DOHH2 (cell line): Measurements from ENCODE around the gene CCDC85B.

ENCODE experiments used
- H3F3A ChIP-seq: fragments of 200-600 bp; sonication (generic), shearing (Covaris generic); 2 replicates; pipeline ENCODE4 v1.6.0; 2016; ENCODE audit warnings: antibody characterized with exemption, mild to moderate bottlenecking; ENCODE audit not compliant: control insufficient read depth, insufficient read depth
- H3K27ac ChIP-seq: fragments of 200-600 bp; sonication (generic); 2 replicates; pipeline ENCODE4 v1.5.1; 2014; ENCODE audit warnings: low read depth, mild to moderate bottlenecking, low read length, moderate library complexity
- H3K27me3 ChIP-seq: fragments of 200-600 bp; sonication (generic); 2 replicates; pipeline ENCODE4 v1.6.1; 2014; ENCODE audit warnings: mild to moderate bottlenecking, low read length, mixed read lengths; ENCODE audit not compliant: control insufficient read depth
- H3K36me3 ChIP-seq: fragments of 200-600 bp; sonication (generic); 2 replicates; pipeline ENCODE4 v1.6.1; 2014; ENCODE audit warnings: mild to moderate bottlenecking, low read length, moderate library complexity, mixed read lengths; ENCODE audit not compliant: control insufficient read depth
- H3K4me1 ChIP-seq: fragments of 200-600 bp; sonication (generic); 2 replicates; pipeline ENCODE4 v1.6.1; 2014; ENCODE audit warnings: mild to moderate bottlenecking, low read length, mixed read lengths; ENCODE audit not compliant: control insufficient read depth
- H3K4me2 ChIP-seq: fragments of 200-600 bp; sonication (generic); 2 replicates; pipeline ENCODE4 v1.6.0; 2014; ENCODE audit warnings: mild to moderate bottlenecking, low read length, moderate library complexity
- H3K4me3 ChIP-seq: fragments of 200-600 bp; sonication (generic); 2 replicates; pipeline ENCODE4 v1.5.1; 2014; ENCODE audit warnings: mild to moderate bottlenecking, low read length, mixed read lengths
- H3K79me2 ChIP-seq: fragments of 200-600 bp; sonication (generic); 2 replicates; pipeline ENCODE4 v1.6.1; 2014; ENCODE audit warnings: mild to moderate bottlenecking, low read length, mixed read lengths; ENCODE audit not compliant: control insufficient read depth
- H3K9me2 ChIP-seq: fragments of 200-600 bp; sonication (generic); replicated peaks from 2 replicates; pipeline ENCODE4 v1.6.1; 2014; ENCODE audit warnings: mild to moderate bottlenecking, low read length, mixed read lengths; ENCODE audit not compliant: control insufficient read depth
- H3K9me3 ChIP-seq: fragments of 200-600 bp; sonication (generic); 2 replicates; pipeline ENCODE4 v1.6.1; 2014; ENCODE audit warnings: antibody characterized with exemption, low read length, mixed read lengths; ENCODE audit not compliant: control insufficient read depth, insufficient read depth
- H4K20me1 ChIP-seq: fragments of 200-600 bp; sonication (generic); 2 replicates; pipeline ENCODE4 v1.6.0; 2014; ENCODE audit warnings: low read depth, mild to moderate bottlenecking, antibody characterized with exemption, low read length, moderate library complexity; ENCODE audit not compliant: control insufficient read depth, insufficient read depth
- EZH2phosphoT487 ChIP-seq: fragments of 200-600 bp; sonication (generic); IDR thresholded peaks from 2 replicates; pipeline ENCODE4 v1.6.1; 2017; ENCODE audit warnings: borderline replicate concordance, mild to moderate bottlenecking, antibody characterized with exemption, low read length, moderate library complexity, mixed read lengths
- TF ChIP-seq, protein P1 (sequence below): fragments of 200-600 bp; sonication (generic); IDR thresholded peaks from one replicate; pipeline ENCODE4 v1.5.1; 2014; ENCODE audit warnings: antibody characterized with exemption, mild to moderate bottlenecking, low read depth, low read length; ENCODE audit not compliant: poor library complexity, severe bottlenecking

Gene CCDC85B

DNA sequence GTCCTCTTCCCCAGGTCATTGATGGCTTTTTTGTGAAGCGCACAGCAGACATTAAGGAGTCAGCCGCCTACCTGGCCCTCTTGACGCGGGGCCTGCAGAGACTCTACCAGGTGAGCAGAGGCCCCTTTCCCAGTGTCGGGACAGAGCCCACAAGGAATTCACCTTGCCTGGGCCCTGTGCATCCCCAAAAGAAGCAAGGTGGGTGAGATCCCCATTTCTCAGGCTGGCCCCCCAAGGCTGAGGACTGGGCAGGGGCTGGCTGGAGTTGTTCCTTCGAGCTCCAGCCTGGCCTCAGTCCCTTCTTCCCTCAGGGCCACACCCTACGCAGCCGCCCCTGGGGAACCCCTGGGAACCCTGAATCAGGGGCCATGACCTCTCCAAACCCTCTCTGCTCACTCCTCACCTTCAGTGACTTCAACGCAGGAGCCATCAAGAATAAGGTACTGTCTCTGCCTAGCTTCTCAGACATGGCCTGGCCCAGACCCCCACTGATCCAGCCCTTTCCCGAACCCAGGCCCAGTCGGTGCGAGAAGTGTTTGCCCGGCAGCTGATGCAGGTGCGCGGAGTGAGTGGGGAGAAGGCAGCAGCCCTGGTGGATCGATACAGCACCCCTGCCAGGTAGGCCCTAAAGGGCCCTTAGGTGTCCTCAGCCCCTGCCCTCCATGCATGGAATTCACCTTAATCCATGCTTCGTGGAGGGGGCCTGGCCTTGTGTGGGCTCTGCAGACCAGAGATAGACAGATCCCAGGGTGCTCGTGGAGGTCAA, 25.6 kb upstream of the CCDC85B start:
- Histone ChIP-seq H3K4me3 (no peak overlapping the region), H3K27me3 (no peaks in the 10 kb centered on the region; the same call in 1 of the 2 replicates), H3K9me2 (no peaks in the 10 kb centered on the region), H4K20me1 (no peaks in the 10 kb centered on the region; the same call in 1 of the 2 replicates), H3F3A (peaks cover 12% of the 10 kb centered on the region; the same call in 1 of the 2 replicates), H3K9me3 (no peaks in the 10 kb centered on the region), H3K4me2 (no peak overlapping the region), H3K27ac (no peak overlapping the region), H3K36me3 (peaks cover 63% of the 10 kb centered on the region), H3K4me1 (peaks cover 19% of the 10 kb centered on the region), H3K79me2 (peaks cover 22% of the 10 kb centered on the region)
- TF ChIP-seq EZH2phosphoT487 = no peak
- TF ChIP-seq, protein P1, sequence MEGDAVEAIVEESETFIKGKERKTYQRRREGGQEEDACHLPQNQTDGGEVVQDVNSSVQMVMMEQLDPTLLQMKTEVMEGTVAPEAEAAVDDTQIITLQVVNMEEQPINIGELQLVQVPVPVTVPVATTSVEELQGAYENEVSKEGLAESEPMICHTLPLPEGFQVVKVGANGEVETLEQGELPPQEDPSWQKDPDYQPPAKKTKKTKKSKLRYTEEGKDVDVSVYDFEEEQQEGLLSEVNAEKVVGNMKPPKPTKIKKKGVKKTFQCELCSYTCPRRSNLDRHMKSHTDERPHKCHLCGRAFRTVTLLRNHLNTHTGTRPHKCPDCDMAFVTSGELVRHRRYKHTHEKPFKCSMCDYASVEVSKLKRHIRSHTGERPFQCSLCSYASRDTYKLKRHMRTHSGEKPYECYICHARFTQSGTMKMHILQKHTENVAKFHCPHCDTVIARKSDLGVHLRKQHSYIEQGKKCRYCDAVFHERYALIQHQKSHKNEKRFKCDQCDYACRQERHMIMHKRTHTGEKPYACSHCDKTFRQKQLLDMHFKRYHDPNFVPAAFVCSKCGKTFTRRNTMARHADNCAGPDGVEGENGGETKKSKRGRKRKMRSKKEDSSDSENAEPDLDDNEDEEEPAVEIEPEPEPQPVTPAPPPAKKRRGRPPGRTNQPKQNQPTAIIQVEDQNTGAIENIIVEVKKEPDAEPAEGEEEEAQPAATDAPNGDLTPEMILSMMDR = no peak

DNA sequence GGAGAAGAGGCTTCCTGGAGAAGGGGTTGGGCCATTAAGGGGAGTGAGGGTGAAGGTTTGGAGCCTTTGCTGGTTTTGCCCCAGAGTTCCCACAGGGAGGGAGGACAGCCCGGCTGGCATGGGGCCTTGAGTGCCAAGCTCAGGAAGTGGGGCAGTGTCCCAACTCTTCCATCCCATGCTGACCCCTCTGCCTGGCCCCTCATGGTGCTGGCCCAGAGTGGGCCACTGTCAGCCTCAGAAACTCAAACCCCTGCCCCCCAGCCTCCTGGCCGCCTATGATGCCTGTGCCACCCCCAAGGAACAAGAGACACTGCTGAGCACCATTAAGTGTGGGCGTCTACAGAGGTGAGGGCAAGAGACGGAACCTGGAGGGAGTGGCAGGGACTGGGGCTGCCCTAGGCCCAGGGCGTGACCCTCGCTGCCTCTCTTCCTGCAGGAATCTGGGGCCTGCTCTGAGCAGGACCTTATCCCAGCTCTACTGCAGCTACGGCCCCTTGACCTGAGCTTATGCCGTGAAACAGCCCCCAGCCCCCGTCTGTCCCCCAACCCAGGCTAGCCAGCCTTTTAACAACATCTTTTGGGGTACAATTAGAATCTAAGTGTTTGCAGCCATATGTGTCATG, 24.8 kb upstream of the CCDC85B start:
- no peak overlapping the region for H3K4me3 ChIP-seq
- no peak overlapping the region for H3K27ac ChIP-seq
- H3F3A ChIP-seq = peaks cover 12% of the 10 kb centered on the region; the same call in 1 of the 2 replicates
- H3K27me3 ChIP-seq = no peaks in the 10 kb centered on the region; the same call in 1 of the 2 replicates
- no peaks in the 10 kb centered on the region; the same call in 1 of the 2 replicates for H4K20me1 ChIP-seq
- H3K9me3 ChIP-seq = no peaks in the 10 kb centered on the region
- TF ChIP-seq EZH2phosphoT487 = no peak
- TF ChIP-seq, protein P1 = no peak
- H3K4me1 ChIP-seq = peaks cover 22% of the 10 kb centered on the region
- H3K36me3 ChIP-seq = peaks cover 63% of the 10 kb centered on the region
- H3K79me2 ChIP-seq = peaks cover 22% of the 10 kb centered on the region
- H3K4me2 ChIP-seq = no peak overlapping the region
- H3K9me2 ChIP-seq = no peaks in the 10 kb centered on the region

DNA sequence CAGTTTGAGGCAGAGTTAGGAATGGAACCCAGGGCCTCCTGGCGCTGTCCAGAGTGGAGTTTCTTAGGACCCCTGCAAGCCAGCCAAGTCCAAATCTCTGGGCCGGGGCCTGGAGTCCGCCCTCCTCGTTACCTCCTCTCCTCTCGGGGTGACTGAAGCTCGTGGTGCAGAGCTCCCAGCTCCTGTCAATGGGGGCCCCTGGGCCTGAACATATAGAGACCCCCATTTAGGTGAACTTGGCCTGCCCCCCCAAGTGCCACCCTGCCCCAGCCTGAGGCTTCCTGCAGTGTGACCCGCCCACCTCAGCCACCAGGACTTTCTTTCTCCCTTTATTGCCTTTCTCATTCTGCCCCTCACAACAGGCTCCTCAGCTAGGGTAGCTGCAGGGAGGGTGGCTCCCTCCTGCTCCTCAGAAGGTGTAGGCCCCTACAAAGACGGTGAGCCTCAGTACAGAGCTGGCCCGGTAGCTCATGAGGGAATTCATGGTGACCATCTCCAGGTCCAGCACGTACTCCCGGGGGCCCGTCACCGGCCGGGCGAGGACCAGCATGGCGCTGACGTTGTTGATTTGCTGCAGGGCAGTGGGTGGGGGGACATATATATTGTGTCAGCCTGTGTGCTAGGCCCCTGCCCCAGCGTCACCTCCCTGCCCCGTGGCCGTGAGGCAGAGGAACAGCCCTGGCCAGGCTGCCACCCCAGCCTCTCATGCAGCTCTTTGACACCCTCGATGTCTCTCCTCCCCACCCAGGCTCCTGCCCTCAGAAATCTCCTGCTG, 23.8 kb upstream of the CCDC85B start:
- no peaks in the 10 kb centered on the region for H3K9me3 ChIP-seq
- H3K4me1 ChIP-seq = peaks cover 27% of the 10 kb centered on the region
- no peaks in the 10 kb centered on the region; the same call in 1 of the 2 replicates for H4K20me1 ChIP-seq
- H3K4me2 ChIP-seq = no peak overlapping the region
- peaks cover 52% of the 10 kb centered on the region for H3K36me3 ChIP-seq
- no peak for TF ChIP-seq EZH2phosphoT487
- TF ChIP-seq, protein P1 = no peak
- peaks cover 10% of the 10 kb centered on the region for H3K27me3 ChIP-seq
- H3K4me3 ChIP-seq = no peak overlapping the region
- peaks cover 12% of the 10 kb centered on the region; the same call in 1 of the 2 replicates for H3F3A ChIP-seq
- H3K9me2 ChIP-seq = no peaks in the 10 kb centered on the region
- H3K79me2 ChIP-seq = peaks cover 12% of the 10 kb centered on the region
- H3K27ac ChIP-seq = no peak overlapping the region
